Vagina (tissue), 2 donors: ENCODE data around the gene ADPRS. TPM values are rescaled to one million over a fixed set of nuclear protein-coding genes. Genes with fewer than 3 reads are reported as not detected.

Source experiments
- DNase-seq, 2 donors: peaks; one replicate each; pipeline ENCODE4 v3.0.0-alpha.2; 2017; ENCODE audit errors: extremely low spot score in 2 of 2
- H3K27ac ChIP-seq: fragments of 200-600 bp; sonication (generic); one replicate; pipeline ENCODE4 v1.5.1; 2019
- H3K27me3 ChIP-seq: fragments of 200-600 bp; sonication (generic); one replicate; pipeline ENCODE4 v1.5.1; 2019
- H3K36me3 ChIP-seq, 2 donors: fragments of 200-600 bp; sonication (generic); one replicate each; pipeline ENCODE4 v1.5.1; 2017 to 2019
- H3K4me1 ChIP-seq: fragments of 200-600 bp; sonication (generic); one replicate; pipeline ENCODE4 v1.5.1; 2019
- H3K4me3 ChIP-seq, 2 donors: fragments of 200-600 bp; sonication (generic); 1 replicate in 1 of 2; 2 replicates in 1 of 2; pipeline ENCODE4 v1.5.1; 2016 to 2019
- H3K9me3 ChIP-seq: fragments of 200-600 bp; sonication (generic); one replicate; pipeline ENCODE4 v1.5.1; 2019
- CTCF ChIP-seq, 3 experiments: fragments of 450-650 bp in 2 of 3; fragments of 200-600 bp in 1 of 3; sonication (generic) in 1 of 3; IDR thresholded peaks; one replicate each; pipeline ENCODE4 v1.5.1; 2017 to 2019; ENCODE audit warnings: antibody characterized with exemption in 3 of 3, mild to moderate bottlenecking in 2 of 3, moderate library complexity in 2 of 3
- POLR2A ChIP-seq, 2 donors: fragments of 450-650 bp; IDR thresholded peaks; one replicate each; pipeline ENCODE4 v1.6.1; 2017; ENCODE audit warnings: antibody characterized with exemption in 2 of 2, mild to moderate bottlenecking in 2 of 2, moderate library complexity in 2 of 2
- POLR2AphosphoS5 ChIP-seq, 2 donors: sonication (generic); formaldehyde crosslinking; IDR thresholded peaks; one replicate each; pipeline ENCODE4 v1.9.0; 2017; ENCODE audit warnings: antibody characterized with exemption in 2 of 2, mild to moderate bottlenecking in 2 of 2, low read depth in 1 of 2; ENCODE audit not compliant: insufficient read depth in 1 of 2
- intact Hi-C: fragments of 100-400 bp; cut with DNase I; formaldehyde crosslinking; loops from one replicate; pipeline ENCODE4 v1.15.1; 2023
- total RNA-seq: library from RNA; depleted of rRNA; stranded (reverse); fragments of >200 nt; gene quantifications from one replicate; pipeline ENCODE4 v1.2.3, GENCODE V29; 2016

The ADPRS gene
- total RNA-seq, 1 donor from 2014 or later: 32.2 TPM

DNA sequence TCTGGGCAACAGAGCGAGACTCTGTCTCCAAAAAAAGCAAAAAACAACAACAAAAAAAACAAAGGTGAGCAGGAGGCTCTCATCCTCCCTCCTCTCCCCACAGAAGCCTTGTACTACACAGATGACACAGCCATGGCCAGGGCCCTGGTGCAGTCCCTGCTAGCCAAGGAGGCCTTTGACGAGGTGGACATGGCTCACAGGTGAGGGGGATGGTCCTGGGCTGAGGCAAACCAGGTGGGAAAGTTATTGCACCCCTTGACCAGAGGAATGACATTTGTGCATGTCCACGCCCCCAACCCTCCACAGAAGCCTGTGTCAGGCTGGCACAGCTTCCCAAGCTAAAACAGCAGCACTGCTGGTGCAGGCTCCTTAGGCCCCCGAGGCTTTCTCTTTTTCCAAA is 2.4 kb downstream of the ADPRS start:
- H3K36me3 ChIP-seq: peaks cover 0 to 43% of the 10 kb centered on the region in 2 donors
- no peaks in the 10 kb centered on the region for H3K27me3 ChIP-seq
- TF ChIP-seq POLR2AphosphoS5 (IDR thresholded peaks at IDR 0.05; ENCODE audit: insufficient read depth in 1 of 2, low read depth in 1 of 2): no peak
- no peak for TF ChIP-seq CTCF (IDR thresholded peaks at IDR 0.05)
- TF ChIP-seq POLR2A (IDR thresholded peaks at IDR 0.05): no peak
- H3K9me3 ChIP-seq: no peaks in the 10 kb centered on the region
- DNase-seq: no peak
- H3K4me3 ChIP-seq: no peak overlapping the region
- peaks cover 27% of the 10 kb centered on the region for H3K4me1 ChIP-seq
- H3K27ac ChIP-seq: no peak overlapping the region
- intact Hi-C loops: no loop called here

DNA sequence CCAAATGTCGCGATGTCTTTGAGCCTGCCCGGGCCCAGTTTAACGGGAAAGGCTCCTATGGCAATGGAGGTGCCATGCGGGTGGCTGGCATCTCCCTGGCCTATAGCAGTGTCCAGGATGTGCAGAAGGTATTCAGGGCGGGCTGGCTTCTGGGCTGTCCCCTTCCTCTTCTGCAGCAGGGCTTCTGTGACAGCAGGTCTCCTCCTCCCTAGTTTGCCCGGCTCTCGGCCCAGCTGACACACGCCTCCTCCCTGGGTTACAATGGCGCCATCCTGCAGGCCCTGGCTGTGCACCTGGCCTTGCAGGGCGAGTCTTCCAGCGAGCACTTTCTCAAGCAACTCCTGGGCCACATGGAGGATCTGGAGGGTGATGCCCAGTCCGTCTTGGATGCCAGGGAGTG is 3.0 kb downstream of the ADPRS start:
- Histone ChIP-seq H3K36me3 (peaks cover 0 to 44% of the 10 kb centered on the region in 2 donors), H3K27ac (no peak overlapping the region), H3K9me3 (no peaks in the 10 kb centered on the region), H3K4me3 (no peak overlapping the region), H3K27me3 (no peaks in the 10 kb centered on the region), H3K4me1 (peaks cover 27% of the 10 kb centered on the region)
- intact Hi-C loops: no loop called here
- TF ChIP-seq CTCF (IDR thresholded peaks at IDR 0.05): no peak
- TF ChIP-seq POLR2AphosphoS5 (IDR thresholded peaks at IDR 0.05; ENCODE audit: insufficient read depth in 1 of 2, low read depth in 1 of 2): no peak
- TF ChIP-seq POLR2A (IDR thresholded peaks at IDR 0.05): no peak
- DNase-seq: no peak

DNA sequence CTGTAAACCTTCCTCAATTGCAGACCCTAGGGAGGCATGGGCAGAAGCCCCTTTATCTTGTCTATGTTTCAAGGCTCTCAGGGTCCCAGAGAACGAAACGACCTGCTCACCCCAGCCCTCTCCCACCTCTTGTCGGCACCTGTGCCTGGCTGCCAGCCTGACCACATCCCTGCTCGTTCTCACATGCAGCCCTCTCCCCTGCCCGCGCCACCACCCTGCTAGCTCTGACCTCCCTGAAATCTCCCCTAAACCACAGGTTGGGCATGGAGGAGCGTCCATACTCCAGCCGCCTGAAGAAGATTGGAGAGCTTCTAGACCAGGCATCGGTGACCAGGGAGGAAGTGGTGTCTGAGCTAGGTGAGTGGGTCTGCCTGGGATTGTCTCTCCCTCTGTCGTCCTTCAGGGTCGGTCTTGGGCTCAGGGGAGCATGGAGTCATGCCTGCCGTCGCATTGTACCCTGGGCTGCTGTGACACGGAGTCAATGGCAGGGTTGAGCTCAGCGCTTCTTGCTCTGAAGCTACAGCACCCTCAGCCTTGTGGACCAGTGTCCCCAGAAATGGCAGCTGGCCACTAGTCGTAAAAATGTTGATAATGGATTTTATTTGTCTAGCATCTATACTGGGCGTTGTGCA is 3.6 kb downstream of the ADPRS start:
- Histone ChIP-seq H3K9me3 (no peaks in the 10 kb centered on the region), H3K27me3 (no peaks in the 10 kb centered on the region), H3K36me3 (peaks cover 0 to 44% of the 10 kb centered on the region in 2 donors), H3K27ac (no peak overlapping the region), H3K4me3 (no peak overlapping the region), H3K4me1 (peaks cover 27% of the 10 kb centered on the region)
- no peak for TF ChIP-seq POLR2A (IDR thresholded peaks at IDR 0.05)
- TF ChIP-seq CTCF (IDR thresholded peaks at IDR 0.05): no peak
- no peak for TF ChIP-seq POLR2AphosphoS5 (IDR thresholded peaks at IDR 0.05; ENCODE audit: insufficient read depth in 1 of 2, low read depth in 1 of 2)
- intact Hi-C loops: no loop called here
- no peak for DNase-seq

DNA sequence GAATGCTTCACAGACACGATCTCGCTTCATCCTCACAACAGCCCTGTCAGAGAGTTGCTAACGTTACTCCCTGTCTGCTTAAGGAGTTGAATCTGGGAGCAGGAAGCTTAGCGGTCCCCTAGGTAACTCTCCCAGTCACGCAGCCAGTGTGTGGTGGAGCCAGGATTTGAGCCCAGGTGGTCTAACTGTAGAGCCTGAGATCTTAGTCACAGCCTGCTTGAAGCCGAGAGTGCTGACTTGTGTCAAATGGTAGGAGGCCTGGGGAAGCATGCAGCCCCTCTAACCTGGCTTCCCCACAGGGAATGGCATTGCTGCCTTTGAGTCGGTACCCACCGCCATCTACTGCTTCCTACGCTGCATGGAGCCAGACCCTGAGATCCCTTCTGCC is 4.1 kb downstream of the ADPRS start:
- no peaks in the 10 kb centered on the region for H3K27me3 ChIP-seq
- DNase-seq: no peak
- TF ChIP-seq POLR2A (IDR thresholded peaks at IDR 0.05) (no peak), CTCF (IDR thresholded peaks at IDR 0.05) (no peak), POLR2AphosphoS5 (IDR thresholded peaks at IDR 0.05; ENCODE audit: insufficient read depth in 1 of 2, low read depth in 1 of 2) (no peak)
- H3K9me3 ChIP-seq: no peaks in the 10 kb centered on the region
- H3K4me1 ChIP-seq: peaks cover 27% of the 10 kb centered on the region
- H3K4me3 ChIP-seq: no peak overlapping the region
- intact Hi-C loops: no loop called here
- no peak overlapping the region for H3K27ac ChIP-seq
- peaks cover 0 to 44% of the 10 kb centered on the region in 2 donors for H3K36me3 ChIP-seq

GRCh38 chr1:36093226-36093625 is 4.5 kb downstream of the ADPRS start:
- no peak overlapping the region for H3K27ac ChIP-seq
- H3K4me1 ChIP-seq: peaks cover 23% of the 10 kb centered on the region

More at GRCh38 chr1:36093226-36093625, 4.5 kb downstream of the ADPRS start:
- Histone ChIP-seq H3K9me3 (no peaks in the 10 kb centered on the region), H3K27me3 (no peaks in the 10 kb centered on the region), H3K36me3 (peaks cover 0 to 44% of the 10 kb centered on the region in 2 donors), H3K4me3 (no peak overlapping the region)
- TF ChIP-seq POLR2AphosphoS5 (IDR thresholded peaks at IDR 0.05; ENCODE audit: insufficient read depth in 1 of 2, low read depth in 1 of 2) (no peak), CTCF (IDR thresholded peaks at IDR 0.05) (no peak)
- DNase-seq: no peak
- intact Hi-C loops: no loop called here
